22Rv1 (cell line): ENCODE measurements around the gene MAPRE3.

Source experiments
- H3K27ac ChIP-seq: fragments of 450-650 bp; 2 replicates; pipeline ENCODE4 v1.5.1; 2017
- CTCF ChIP-seq: fragments of 450-650 bp; IDR thresholded peaks from 2 replicates; pipeline ENCODE4 v1.5.1; 2017; ENCODE audit warnings: mild to moderate bottlenecking
- ZFX ChIP-seq: fragments of 450-650 bp; IDR thresholded peaks from 2 replicates; pipeline ENCODE4 v1.6.1; 2017; ENCODE audit warnings: antibody characterized with exemption, borderline replicate concordance

Gene MAPRE3

GRCh38 chr2:26988058-26988860 is 17.8 kb downstream of the MAPRE3 start:
- TF ChIP-seq ZFX = no peak
- no peak for TF ChIP-seq CTCF
- no peak overlapping the region for H3K27ac ChIP-seq

- H3K27ac ChIP-seq = no peak overlapping the region
- no peak for TF ChIP-seq ZFX
- no peak for TF ChIP-seq CTCF
Measured at GRCh38 chr2:26989156-26989555, 18.7 kb downstream of the MAPRE3 start.

- no peak overlapping the region for H3K27ac ChIP-seq
- TF ChIP-seq CTCF (no peak), ZFX (no peak)
Measured at GRCh38 chr2:26991717-26992116, 21.3 kb downstream of the MAPRE3 start.

- H3K27ac ChIP-seq = no peak overlapping the region
- TF ChIP-seq CTCF (no peak), ZFX (no peak)
Measured at GRCh38 chr2:26993768-26994167, 23.3 kb downstream of the MAPRE3 start.

GRCh38 chr2:26994983-26995382 is 24.5 kb downstream of the MAPRE3 start:
- TF ChIP-seq CTCF (no peak), ZFX (no peak)
- H3K27ac ChIP-seq = no peak overlapping the region

GRCh38 chr2:26997394-26997793 is 27.0 kb downstream of the MAPRE3 start:
- TF ChIP-seq CTCF (no peak), ZFX (no peak)
- H3K27ac ChIP-seq = no peak overlapping the region

GRCh38 chr2:26998323-26998722 is 27.9 kb downstream of the MAPRE3 start:
- no peak for TF ChIP-seq ZFX
- TF ChIP-seq CTCF = no peak
- H3K27ac ChIP-seq = no peak overlapping the region
